Stimulated activated CD4-positive, alpha-beta T cell treated with anti-CD3 and anti-CD28 coated beads, Interleukin-1b, Interleukin-23, amount 100 ng/mL, for 24 hours (primary cell): ENCODE measurements around the gene ELL.

Source experiments
- DNase-seq, 4 experiments: peaks; one replicate each; pipeline ENCODE4 v3.0.0-alpha.2; 2020; ENCODE audit warnings: low read depth in 4 of 4, low spot score in 1 of 4

Gene ELL

DNA sequence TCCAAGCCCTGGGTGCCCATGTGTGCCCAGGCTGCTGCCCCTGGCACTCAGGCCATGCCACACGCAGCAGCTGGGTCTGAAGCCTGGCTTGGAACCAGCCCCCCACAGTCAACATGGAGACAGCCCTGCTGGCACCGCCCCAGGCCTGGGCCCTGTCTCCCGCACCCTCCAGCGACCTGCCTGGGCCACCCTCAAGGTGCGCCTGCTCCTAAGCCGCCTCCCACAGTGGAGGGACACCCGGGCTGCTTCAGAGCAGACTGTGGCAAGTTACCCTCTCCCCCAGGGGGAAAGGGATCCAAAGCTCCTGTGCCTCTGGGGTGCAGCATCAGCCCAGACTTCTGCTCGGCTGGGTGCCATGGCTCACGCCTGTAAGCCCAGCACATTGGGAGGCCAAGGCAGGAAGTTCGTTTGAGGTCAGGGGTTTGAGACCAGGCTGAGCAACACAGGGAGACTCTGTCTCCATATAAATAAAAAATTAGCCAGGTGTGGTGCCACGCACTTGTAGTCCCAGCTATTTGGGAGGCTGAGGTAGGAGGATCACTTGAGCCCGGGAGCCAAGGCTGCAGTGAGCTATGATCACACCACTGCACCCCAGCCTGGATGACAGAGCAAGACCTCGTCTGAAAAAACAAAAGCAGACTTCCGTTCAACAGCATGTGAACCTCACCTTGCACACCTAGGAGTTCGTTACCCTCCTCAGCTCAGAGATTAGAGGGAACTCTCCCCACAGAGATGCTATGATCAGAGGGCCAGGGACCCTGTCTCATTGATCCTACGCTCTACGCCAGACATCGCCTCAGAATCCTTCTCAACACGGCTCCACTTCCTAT lies 15.6 kb downstream of the ELL start:
- DNase-seq, result no peak

DNA sequence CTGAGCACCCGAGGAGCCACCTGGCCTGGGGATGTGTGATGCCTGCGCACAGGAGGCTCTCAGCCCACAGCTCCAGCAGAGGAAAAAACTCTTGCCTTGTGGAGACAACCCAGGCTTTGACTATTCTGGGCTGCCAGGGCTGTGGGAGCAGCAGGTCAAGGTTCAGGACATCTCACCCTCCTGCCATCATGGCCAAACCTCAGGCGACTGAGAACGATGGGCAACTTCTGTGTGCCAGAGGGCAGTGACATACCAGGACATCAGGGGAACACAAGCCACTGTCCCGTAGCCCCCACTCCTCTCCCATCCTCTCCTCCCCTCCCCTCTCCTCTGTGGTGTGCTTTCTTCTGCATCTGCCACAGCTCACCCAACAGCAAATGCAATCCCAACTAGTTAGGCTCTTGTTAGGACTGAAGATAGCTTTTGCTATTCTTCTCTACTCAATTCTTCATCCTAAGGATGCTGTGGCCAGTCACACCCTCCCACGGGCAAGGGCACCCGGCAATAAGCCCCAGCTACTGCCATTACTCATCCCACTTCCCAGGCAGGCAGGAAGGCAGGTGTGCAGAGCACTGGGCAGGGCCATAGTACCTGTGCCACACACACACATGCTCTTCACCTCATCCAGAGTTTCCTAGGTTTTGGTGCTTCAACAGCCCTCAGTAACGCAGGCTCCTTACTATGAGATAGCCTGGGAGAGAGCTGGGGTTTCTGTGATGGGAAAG lies 16.8 kb downstream of the ELL start:
- no peak for DNase-seq

DNA sequence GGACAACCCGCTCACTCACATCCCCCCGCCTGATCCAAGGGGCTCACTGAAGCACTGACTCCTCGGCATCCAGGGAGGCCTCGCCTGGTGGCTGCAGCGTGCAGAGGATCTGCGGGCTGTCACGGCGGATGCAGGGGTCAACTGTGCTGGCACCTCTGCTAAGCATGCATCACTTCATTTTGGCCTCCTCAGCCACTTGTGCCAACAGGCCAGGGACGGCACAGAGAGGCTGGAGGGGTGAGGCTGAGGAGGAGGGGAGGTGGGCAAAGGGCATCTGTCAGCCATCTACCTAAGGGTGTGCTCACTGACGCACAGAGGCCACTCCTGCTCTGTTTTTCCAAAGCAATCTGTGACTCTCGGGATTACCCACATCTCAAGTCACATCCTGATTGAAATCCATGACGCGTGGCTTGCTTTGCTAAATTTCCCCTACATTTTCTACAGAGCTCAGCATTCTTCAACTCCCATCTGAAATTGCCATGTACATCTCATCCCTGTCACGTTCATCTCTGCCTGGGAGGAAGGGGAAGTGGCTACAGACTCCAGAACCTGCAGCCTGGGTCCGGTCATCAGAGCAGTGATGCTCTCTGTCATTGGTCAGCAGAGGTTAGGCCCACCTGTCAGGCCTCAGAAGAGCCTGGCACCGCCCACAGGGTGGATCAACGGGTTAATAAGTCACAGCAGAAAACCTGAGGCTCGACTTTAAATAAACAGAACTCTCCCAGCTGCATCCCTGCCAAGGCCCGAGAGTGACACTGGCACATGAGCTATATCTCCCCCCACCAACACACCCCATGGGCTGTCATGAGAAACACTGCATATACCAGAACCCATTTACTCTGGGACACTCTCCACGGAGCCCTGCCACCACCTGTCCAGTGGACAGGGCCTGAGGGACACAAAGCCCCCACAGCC lies 17.6 kb downstream of the ELL start:
- no peak for DNase-seq

DNA sequence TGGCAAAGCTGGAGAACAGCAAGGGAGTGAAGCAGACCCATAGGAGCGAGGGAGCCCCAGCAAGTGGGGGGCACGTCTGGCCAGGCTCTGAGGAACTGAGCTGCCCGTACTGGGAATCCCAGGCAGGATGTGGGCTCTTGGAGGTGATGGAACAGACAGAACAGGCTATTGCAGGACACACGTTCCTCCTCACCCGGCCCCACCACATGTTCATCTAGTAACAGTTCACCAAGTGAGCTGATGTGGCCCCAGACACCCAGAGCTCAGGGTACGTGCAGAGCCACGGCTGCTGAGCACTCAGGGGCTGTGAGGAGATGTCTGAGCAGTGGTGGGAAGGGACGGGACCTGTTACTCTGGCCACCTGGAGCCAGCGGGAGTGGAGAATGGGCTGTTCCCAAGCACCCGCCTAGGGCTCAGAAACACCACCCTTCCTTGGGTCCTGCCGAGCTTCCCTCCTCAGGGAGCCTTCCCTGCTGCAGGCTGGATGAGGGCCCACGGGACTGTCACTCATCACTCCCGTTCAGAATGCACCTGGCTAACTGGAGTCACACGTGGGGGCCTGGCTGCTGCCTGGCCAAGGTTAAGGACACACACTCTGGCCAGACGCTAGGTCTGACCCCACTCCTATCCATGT lies 18.4 kb downstream of the ELL start:
- DNase-seq, result no peak

DNA sequence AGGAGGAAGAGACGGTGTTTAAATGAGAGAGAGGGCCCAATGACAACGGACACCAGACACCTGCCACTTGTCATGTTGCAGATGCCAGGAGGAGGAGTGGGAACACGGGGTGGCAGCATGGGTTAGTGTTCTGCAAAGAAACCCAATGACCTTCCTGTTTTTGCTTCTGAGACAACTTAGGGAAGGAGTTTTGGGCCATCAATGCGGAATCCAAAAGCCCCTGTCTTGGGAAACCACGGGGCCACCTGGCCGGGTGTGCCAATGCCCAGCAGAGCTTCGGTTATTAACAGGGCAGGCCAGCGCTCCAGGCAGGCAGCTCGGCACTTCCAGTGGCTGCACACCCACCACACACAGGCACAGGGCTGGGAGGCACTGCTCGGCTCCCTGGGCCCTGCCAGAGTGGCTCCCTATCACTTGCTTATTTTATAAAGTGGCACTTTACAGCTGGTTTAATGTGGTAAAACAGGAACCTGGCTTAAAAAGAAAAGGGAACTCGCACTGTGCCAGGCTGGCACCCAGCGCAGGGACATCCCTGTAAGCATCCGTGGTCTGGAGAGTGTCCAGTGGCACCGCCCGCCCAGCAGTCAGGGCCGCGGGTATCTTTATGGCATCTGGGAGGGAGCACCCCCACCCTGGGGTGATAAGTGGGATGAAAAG lies 19.1 kb downstream of the ELL start:
- DNase-seq, result no peak

DNA sequence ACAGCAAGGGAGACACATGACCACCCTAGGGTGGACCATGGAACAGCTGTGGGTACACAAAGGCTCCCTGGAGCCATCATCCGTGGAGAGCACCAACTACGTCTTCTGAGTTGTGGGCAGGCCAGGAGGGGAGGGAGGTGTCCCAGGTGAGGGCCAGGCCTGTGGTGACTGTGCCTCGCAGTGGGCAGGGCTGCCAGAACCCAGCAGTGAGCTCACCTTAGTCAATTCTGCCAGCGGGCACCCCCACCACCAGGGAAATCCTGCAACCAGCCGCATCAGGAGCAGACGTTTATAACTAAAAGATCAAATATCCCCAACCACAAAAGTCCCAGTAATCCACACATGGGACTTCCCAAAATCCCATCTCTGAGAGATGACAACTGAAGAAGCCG lies 19.6 kb downstream of the ELL start:
- DNase-seq, result no peak

DNA sequence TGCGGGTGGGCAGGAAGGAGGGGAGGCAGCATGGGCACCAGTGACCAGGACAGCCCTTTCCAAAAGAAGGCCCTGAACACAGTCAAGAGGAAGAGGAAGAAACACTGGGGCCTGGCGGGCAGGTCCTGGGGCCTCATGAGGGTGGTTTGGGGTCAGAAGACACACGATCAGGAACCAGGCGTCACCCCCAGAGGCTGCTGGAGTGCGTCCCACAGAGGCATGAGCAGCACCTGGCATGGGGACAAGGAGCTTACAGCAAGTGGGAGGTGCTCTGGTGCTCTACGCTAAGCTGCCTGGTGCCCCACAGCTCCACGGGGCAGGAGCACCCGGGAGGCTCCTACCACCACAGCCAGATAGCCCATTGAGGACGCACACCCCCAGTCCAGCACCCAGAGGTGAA lies 20.0 kb downstream of the ELL start:
- no peak for DNase-seq

DNA sequence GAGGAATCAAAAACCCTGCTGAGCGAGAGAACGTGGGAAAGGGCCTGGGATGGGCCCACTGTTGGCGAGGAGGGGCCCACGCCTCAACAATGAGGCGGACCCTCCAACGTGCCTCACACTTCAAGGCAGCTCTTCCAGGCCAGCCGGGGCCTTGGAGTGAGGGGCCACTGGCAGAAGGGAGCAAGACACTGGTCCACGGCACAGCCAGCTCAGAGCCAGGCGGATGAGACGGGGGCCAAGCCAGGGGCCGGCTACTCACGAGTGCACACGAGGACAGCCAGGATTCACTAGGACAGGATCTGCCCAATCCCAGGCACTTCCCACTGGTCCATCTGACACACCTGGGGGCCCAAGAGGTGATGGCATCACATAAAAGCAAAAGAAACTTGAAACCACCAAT lies 20.5 kb downstream of the ELL start:
- no peak for DNase-seq

DNA sequence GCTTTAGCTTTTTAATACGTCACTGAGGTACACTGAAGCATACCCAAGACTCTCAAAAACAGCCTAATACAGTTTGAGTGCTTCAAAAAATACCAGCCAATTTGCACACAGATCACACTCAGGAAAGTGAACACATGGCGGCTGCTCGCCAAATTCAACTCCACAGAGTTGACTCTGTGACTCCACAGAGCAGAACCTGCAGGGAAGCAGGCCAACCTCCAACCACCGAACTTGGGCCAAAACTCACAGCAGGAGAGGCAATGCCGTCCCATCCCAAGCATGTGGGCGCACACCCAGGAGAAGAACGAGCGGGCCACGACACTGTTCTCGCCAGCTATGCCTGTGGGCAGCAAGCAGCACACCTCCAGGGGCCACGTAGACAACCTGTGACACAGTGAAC lies 21.1 kb downstream of the ELL start:
- DNase-seq, result no peak

DNA sequence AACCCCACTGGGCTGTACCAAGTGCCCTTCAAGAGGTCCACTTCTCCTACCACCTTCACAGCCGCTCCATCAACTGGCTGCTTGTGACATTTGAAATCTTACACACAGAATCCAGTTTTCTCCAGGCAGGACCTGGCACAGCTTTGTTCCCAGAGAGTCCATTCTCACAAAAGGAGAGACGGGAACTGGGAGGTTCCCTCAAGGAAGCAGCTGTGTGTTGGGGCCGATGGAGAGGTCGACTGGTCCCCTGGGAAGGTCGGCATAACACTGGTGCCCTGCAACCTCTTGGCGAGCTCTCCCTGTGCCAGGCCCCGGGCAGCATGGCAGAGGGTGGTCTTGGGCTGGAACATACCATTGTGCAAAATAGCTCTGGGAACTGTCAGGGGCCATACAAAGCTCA lies 21.5 kb downstream of the ELL start:
- no peak for DNase-seq

DNA sequence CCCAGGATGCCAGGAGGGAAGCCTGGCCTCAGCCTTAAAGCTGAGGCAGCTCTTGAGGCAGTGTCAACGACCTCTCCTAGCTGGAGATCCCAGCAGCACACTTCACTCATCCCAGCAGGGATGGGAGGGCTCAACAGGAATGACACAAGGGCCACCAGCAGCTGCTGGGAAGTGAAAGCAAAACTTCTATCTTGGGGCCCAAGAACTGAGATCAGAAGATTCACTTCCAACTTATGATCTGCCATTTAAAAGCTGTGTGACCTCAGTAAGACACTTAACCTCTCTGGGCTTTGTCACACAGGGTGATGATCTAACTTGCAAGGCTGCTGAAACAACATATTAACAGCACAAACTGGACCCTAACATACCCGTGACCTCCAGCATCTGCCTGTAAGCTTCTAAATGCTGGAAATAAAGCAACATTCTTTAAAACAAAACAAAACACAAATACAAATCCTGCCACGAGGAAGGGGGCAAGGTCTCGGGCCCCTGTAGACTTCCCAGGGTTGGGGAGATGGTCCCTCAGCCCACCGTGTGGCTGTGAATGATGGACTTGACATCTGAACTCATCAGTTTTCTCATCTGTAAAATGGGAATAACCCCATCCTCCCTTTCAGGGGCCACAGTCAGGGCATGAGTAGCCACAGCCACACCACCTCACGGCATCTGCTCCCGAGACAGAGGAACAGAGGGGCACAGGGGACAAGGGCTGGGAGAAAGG lies 22.7 kb downstream of the ELL start:
- no peak for DNase-seq

DNA sequence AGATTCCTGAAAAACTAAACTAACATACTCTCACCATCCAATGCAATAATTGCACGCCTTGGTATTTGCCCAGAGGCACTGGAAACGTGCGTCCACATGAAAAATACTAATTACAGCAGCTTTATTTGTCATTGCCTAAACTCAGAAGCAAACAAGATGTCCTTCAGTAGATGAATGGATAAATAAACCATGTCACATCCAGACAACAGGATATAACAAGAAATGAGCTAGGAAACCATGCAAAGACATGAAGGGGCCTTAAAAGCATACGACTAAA lies 25.0 kb downstream of the ELL start:
- DNase-seq, result no peak

DNA sequence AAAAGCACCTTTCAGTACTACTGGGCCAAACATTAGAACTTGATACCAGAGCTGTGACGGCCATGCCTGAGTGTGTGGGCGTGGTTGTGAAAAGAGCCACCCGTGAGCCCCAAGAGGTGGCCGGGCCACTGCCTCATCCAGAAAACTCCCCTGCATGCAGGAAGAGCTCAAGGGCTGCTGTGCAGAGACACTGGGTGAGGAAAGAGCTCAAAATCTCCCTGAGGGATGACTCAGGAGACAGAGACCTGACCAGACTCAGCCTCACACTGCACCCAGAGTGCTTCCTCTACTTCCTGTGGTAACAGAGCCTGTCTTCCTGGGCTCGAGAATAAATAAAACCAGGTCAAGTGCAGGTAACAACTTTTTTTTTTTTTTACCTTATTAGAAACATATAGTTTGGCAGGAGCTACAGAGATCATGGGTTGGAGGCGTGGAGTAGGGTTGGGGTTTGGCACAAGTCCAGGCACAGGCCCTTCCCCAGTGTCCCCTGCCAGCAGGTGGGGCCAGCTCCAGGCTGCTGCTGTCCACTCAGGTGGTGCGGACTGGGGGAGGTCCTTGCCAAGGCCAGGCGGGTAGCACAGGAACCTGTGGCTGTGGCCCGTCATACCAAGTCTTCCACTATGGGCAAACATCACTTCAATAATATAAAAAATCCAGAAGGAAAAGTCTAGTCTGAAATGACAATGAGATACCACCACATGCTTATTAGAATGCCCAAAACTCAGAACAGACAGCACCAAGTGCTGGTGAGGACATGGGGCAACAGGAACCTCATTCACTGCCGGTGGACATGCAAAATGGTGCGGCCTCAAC lies 25.5 kb downstream of the ELL start:
- peak in 1 of 4 experiments; percentile 32 for DNase-seq

DNA sequence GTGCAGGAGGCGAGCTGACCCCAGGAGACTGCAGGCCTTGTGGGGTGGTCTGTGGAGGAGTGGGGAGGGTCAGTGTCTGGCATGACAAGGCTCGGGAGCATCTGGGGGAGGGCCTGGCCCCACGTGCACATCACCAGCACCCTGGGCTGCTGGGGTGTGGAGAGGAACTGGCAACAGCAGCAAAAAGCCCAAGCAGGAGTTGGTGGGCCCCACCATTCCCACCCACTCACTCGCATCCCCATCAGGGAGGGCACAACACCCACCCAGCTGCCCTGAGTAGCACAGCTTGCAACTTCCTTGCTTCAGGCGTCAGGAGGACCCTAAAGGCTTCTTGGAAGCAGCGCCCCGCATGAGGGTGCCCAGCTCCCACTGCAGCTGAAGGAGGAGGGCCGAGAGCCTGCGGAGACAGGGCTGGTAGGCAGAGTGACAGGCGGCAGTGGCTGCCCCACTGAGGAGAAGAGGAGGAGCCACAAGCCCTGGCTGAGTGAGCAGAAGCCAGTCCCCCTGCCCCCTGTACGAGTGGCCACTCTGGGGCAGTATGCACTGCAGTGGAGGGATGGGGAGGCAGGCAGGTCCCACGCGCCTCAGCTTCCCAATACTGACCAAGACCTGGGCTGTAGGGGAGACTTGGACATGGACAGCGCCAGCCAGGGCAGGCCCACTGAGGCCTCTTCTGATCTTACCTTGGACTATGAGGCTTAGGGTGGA lies 26.5 kb downstream of the ELL start:
- no peak for DNase-seq

DNA sequence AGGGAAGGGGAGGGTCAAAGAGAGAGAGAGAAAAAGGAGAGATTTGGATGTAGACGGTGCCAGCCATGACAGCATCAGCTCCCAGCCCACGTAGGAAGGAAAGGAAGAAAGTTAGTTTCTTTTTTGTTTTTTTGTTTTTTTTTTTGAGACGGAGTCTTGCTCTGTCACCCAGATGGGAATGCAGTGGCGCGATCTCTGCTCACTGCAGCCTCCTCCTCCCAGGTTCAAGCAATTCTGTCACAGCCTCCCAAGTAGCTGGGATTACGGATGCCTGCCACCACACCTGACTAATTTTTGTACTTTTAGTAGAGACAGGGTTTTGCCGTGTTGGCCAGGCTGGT lies 27.6 kb downstream of the ELL start:
- no peak for DNase-seq

DNA sequence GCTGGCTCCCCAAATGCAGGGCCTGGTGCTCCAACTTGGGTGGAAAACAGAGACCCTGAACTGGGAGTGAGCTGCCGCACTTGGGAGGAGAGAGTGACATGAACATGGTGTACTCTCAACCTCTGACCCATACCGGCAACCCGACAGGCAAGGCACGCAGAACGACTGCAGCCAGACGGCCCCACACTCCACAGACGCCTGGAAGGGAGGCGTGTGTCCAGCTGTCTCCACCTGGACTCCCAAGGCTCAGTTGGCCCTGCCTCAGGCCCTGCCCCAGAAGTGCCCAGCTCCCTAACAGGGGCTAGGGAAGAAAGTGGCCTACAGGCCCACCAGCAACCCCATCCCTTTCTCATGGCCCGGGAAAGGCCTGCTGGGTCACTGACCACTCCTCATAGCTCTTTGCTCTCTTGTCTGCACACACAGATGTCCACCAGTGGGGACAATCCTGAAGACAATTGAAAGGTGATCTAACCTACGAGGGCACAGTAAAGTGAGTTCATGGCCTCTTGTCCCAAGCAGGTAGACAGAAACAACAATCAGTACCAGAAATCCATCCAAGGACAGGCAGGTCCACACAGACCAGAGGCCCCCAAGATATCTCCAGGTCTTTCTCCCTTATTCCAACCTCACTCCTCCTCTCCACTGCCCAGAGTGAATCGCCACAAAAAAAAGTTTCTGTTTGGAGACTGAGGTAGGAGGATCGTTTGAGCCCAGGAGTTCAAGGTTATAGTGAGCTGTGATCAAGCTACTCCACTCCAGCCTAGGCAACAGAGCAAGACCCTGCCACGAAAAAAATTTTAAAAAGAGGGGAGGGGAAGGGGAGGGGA lies 28.2 kb downstream of the ELL start:
- DNase-seq, result no peak

DNA sequence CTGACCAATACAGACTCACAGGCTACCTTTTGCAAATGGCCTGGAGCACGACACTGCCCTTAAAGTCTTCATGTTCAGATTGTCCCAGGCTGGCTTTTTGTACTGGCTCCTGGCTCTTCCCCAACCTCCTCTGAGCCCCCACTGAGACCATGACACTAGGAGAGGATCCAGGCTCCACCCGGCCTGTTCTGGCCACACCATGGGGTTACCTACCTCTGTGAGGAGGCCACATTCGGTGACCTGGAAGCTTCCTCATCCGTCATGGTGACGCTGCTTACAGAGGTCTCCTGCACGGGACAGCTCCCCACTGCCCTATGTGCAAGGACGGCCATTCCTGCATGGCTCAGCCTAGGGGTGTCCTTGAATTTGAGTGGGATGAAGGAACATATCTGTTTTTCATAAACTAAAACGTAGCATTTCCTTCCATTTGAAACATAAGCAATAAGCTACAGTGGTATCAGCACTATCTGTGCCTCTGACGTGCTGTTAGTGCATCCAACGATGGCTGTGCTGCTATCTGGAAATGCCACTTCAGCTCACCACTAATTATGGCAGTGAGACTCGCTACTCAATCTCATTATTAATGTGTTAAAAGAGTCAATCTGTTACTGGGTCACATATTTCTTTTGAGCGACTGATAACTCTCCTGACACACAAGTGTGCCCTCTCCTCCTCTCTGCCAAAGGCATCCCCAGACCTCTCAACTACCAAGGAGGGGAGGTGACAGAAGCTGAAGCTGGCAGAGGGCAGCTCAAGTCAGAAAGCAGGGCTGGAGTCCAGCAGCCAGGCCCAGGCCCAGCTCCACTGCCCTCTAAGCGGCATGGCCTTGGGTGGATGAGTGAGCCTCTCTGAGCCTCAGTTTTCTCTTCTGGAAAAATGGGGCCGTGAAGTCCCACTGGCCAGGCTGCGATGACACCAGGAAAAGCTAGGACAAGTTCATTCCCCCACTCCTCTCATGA lies 29.6 kb downstream of the ELL start:
- DNase-seq, result no peak
